ENCODE results near the gene EDNRA.

DNA sequence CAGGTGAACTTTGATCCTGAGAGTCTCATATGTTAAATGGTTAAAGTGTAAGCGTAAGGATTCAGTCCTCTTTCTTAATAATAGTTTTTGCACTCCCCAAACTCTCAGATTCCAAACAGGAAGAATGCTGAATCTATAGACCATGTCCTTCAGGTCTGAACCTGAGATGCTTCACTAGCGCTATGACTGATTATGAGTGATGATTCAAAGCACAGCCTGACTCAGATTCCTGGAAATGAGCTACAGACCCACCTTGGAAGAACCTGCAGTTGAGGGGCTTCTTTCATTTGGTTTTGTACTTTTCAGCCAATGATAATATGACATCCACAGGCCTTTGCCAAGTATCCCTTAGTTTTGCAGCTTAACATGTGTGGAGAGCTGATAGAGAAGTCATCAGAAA, 1.4 kb downstream of the EDNRA start:
- TF ChIP-seq, protein P1, sequence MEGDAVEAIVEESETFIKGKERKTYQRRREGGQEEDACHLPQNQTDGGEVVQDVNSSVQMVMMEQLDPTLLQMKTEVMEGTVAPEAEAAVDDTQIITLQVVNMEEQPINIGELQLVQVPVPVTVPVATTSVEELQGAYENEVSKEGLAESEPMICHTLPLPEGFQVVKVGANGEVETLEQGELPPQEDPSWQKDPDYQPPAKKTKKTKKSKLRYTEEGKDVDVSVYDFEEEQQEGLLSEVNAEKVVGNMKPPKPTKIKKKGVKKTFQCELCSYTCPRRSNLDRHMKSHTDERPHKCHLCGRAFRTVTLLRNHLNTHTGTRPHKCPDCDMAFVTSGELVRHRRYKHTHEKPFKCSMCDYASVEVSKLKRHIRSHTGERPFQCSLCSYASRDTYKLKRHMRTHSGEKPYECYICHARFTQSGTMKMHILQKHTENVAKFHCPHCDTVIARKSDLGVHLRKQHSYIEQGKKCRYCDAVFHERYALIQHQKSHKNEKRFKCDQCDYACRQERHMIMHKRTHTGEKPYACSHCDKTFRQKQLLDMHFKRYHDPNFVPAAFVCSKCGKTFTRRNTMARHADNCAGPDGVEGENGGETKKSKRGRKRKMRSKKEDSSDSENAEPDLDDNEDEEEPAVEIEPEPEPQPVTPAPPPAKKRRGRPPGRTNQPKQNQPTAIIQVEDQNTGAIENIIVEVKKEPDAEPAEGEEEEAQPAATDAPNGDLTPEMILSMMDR (IDR thresholded peaks at IDR 0.05; ENCODE audit: control extremely low read depth in 1 of 3, insufficient read depth in 1 of 3, low read depth in 1 of 3, low read length in 3 of 3) = no peak
- TF ChIP-seq BCL11A (IDR thresholded peaks at IDR 0.05; ENCODE audit: low read depth in 2 of 2, low read length in 2 of 2) (no peak), NRF1 (IDR thresholded peaks at IDR 0.05; ENCODE audit: low read depth, low read length) (no peak), EZH2 (IDR thresholded peaks at IDR 0.05; ENCODE audit: low read depth, low read length, severe bottlenecking) (no peak), POLR2A (IDR thresholded peaks at IDR 0.05; ENCODE audit: control extremely low read depth in 1 of 2, low read depth in 2 of 2, low read length in 2 of 2) (no peak), YY1 (IDR thresholded peaks at IDR 0.05; ENCODE audit: low read depth, low read length) (no peak), JUN (IDR thresholded peaks at IDR 0.05; ENCODE audit: low read depth, low read length) (no peak), KDM5A (IDR thresholded peaks at IDR 0.05; ENCODE audit: low read length) (no peak)
- TF ChIP-seq, protein P2, sequence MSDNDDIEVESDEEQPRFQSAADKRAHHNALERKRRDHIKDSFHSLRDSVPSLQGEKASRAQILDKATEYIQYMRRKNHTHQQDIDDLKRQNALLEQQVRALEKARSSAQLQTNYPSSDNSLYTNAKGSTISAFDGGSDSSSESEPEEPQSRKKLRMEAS (IDR thresholded peaks at IDR 0.05) = no peak
- TF ChIP-seq, protein P3, sequence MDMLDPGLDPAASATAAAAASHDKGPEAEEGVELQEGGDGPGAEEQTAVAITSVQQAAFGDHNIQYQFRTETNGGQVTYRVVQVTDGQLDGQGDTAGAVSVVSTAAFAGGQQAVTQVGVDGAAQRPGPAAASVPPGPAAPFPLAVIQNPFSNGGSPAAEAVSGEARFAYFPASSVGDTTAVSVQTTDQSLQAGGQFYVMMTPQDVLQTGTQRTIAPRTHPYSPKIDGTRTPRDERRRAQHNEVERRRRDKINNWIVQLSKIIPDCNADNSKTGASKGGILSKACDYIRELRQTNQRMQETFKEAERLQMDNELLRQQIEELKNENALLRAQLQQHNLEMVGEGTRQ (IDR thresholded peaks at IDR 0.05; ENCODE audit: low read length) = no peak

All from H1 (cell line).